OCI-LY3 (cell line): ENCODE results near the gene FNDC3A.

Source experiments
- EZH2phosphoT487 ChIP-seq: fragments of 200-600 bp; shearing (Covaris generic); IDR thresholded peaks from 2 replicates; pipeline ENCODE4 v1.6.1; 2018; ENCODE audit warnings: antibody characterized with exemption, mixed run types, low read depth
- TF ChIP-seq, protein P1 (sequence below): fragments of 200-600, 300-600 bp; sonication (generic); IDR thresholded peaks from 2 replicates; pipeline ENCODE4 v1.5.1; 2014; ENCODE audit warnings: antibody characterized with exemption, low read length, low read depth

DNA sequence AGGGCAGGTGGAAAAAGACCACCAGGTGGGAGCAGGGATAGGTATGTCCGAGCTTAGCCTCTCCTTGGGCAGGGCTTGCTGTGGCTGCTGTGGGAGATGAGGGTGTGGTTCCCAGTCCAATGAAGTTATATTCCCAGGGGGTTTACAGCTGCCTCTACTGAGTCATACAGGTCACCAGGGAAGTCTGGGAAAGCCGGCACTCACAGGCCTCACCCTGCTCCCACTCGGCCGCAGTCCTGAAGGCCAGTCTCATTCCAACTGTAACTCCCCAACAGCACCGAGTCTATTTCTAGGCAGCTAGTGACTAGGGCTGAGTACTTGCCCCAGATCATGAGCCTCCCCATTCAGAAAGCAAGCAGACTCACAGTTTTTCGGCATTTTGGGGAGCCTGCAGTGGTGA, 77.1 kb downstream of the FNDC3A start:
- TF ChIP-seq, protein P1, sequence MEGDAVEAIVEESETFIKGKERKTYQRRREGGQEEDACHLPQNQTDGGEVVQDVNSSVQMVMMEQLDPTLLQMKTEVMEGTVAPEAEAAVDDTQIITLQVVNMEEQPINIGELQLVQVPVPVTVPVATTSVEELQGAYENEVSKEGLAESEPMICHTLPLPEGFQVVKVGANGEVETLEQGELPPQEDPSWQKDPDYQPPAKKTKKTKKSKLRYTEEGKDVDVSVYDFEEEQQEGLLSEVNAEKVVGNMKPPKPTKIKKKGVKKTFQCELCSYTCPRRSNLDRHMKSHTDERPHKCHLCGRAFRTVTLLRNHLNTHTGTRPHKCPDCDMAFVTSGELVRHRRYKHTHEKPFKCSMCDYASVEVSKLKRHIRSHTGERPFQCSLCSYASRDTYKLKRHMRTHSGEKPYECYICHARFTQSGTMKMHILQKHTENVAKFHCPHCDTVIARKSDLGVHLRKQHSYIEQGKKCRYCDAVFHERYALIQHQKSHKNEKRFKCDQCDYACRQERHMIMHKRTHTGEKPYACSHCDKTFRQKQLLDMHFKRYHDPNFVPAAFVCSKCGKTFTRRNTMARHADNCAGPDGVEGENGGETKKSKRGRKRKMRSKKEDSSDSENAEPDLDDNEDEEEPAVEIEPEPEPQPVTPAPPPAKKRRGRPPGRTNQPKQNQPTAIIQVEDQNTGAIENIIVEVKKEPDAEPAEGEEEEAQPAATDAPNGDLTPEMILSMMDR = no peak
- TF ChIP-seq EZH2phosphoT487 = no peak
